Endothelial cell of umbilical vein (primary cell): Measurements from ENCODE around the gene PPM1D. TPM values are rescaled to one million over a fixed set of nuclear protein-coding genes. Genes with fewer than 3 reads are reported as not detected.

Experiments used
- BruUV-seq: library from RNA; stranded (reverse); fragments of 400-500 nt; replicated peaks from 2 replicates; lab custom pipeline; 2021; lab: Mats Ljungman, UMichigan
- CTCF ChIA-PET: fragments of 300-600, 350-600 bp; sonication (Branson Sonifier 250); formaldehyde crosslinking; loops from one replicate; lab custom pipeline; 2021; ENCODE audit warnings: antibody characterized with exemption, inconsistent platforms; lab: Charles Lee
- POLR2A ChIA-PET: fragments of 300-600, 350-600 bp; sonication (Branson Sonifier 250); formaldehyde crosslinking; loops from one replicate; lab custom pipeline; 2021; ENCODE audit warnings: antibody characterized with exemption, inconsistent platforms; lab: Charles Lee
- DNase-seq: peaks from one replicate; pipeline ENCODE4 v3.0.0-alpha.2; 2011; ENCODE audit warnings: low read depth, low spot score
- FAIRE-seq: peaks from 2 replicates; lab custom pipeline; 2011; peaks lifted over from hg19 to GRCh38; lab: Jason Lieb, UNC
- H2AFZ ChIP-seq: 2 replicates; pipeline ENCODE4 v1.6.0; 2012; ENCODE audit warnings: low read depth, low read length, control low read depth, inconsistent platforms
- H3K27ac ChIP-seq: 2 replicates; pipeline ENCODE4 v1.5.1; 2011; ENCODE audit warnings: low read depth, mild to moderate bottlenecking, control low read depth, low read length, moderate library complexity; ENCODE audit not compliant: insufficient read depth
- H3K27me3 ChIP-seq, 2 experiments: 2 replicates each; pipeline versions ENCODE4 v1.6.0 to v1.6.1; 2011; ENCODE audit warnings: low read length in 2 of 2, mixed read lengths in 1 of 2; ENCODE audit not compliant: control insufficient read depth in 2 of 2, insufficient read depth in 2 of 2
- H3K36me3 ChIP-seq, 2 experiments: 2 replicates in 1 of 2; 3 replicates in 1 of 2; pipeline ENCODE4 v1.5.1; 2011; ENCODE audit warnings: low read length in 2 of 2, mild to moderate bottlenecking in 1 of 2, moderate library complexity in 1 of 2; ENCODE audit not compliant: control insufficient read depth in 2 of 2, insufficient read depth in 2 of 2; ENCODE audit errors: extremely low read depth in 1 of 2
- H3K4me1 ChIP-seq: 3 replicates; pipeline ENCODE4 v1.5.1; 2011; ENCODE audit warnings: mild to moderate bottlenecking, low read length; ENCODE audit not compliant: control insufficient read depth, insufficient read depth; ENCODE audit errors: extremely low read depth
- H3K4me2 ChIP-seq: 2 replicates; pipeline ENCODE4 v1.6.1; 2011; ENCODE audit warnings: low read length, control low read depth, mixed read lengths; ENCODE audit not compliant: insufficient read depth
- H3K4me3 ChIP-seq, 3 experiments: fragments of 200-600 bp in 1 of 3; sonication (generic), shearing (Covaris generic) in 1 of 3; replicated peaks in 1 of 3; 2 replicates each; pipeline ENCODE4 v1.5.1; 2011 to 2016; ENCODE audit warnings: control low read depth in 3 of 3, low read length in 3 of 3, mild to moderate bottlenecking in 2 of 3, inconsistent platforms in 1 of 3, low read depth in 1 of 3, moderate library complexity in 1 of 3; ENCODE audit not compliant: insufficient read depth in 1 of 3
- H3K79me2 ChIP-seq: 2 replicates; pipeline ENCODE4 v1.6.0; 2012; ENCODE audit warnings: low read length, inconsistent platforms; ENCODE audit not compliant: control insufficient read depth, insufficient read depth
- H3K9ac ChIP-seq: replicated peaks from 2 replicates; pipeline ENCODE3; 2011; ENCODE audit warnings: low read length, control low read depth; ENCODE audit not compliant: insufficient read depth; ENCODE audit errors: extremely low read depth
- H3K9me1 ChIP-seq: replicated peaks from 3 replicates; pipeline ENCODE4 v1.6.0; 2011; ENCODE audit warnings: mild to moderate bottlenecking, low read length; ENCODE audit not compliant: control insufficient read depth, insufficient read depth; ENCODE audit errors: extremely low read depth
- H3K9me3 ChIP-seq: replicated peaks from 2 replicates; pipeline ENCODE4 v1.5.1; 2012; ENCODE audit warnings: low read length, inconsistent platforms; ENCODE audit not compliant: control insufficient read depth, insufficient read depth
- H4K20me1 ChIP-seq: replicated peaks from 2 replicates; pipeline ENCODE3; 2011; ENCODE audit warnings: mild to moderate bottlenecking, low read length; ENCODE audit not compliant: control insufficient read depth, insufficient read depth; ENCODE audit errors: extremely low read depth
- EZH2 ChIP-seq: IDR thresholded peaks from 2 replicates; pipeline ENCODE4 v1.6.1; 2012; ENCODE audit warnings: borderline replicate concordance, low read depth, mild to moderate bottlenecking, moderate library complexity, low read length, inconsistent platforms; ENCODE audit not compliant: severe bottlenecking
- FOS ChIP-seq: IDR thresholded peaks from 2 replicates; pipeline ENCODE4 v1.6.1; 2011; ENCODE audit warnings: mild to moderate bottlenecking, low read length, moderate library complexity, borderline replicate concordance; ENCODE audit not compliant: insufficient read depth
- GATA2 ChIP-seq: IDR thresholded peaks from 2 replicates; pipeline ENCODE4 v1.7.0; 2011; ENCODE audit warnings: low read depth, mild to moderate bottlenecking, moderate library complexity, mixed read lengths, low read length; ENCODE audit not compliant: insufficient read length, insufficient read depth
- JUN ChIP-seq: IDR thresholded peaks from 2 replicates; pipeline ENCODE4 v1.6.1; 2011; ENCODE audit warnings: borderline replicate concordance, low read depth; ENCODE audit not compliant: insufficient read length, insufficient read depth
- MAX ChIP-seq: IDR thresholded peaks from 2 replicates; pipeline ENCODE4 v1.6.1; 2011; ENCODE audit not compliant: insufficient read depth, insufficient read length
- MYC ChIP-seq: IDR thresholded peaks from one replicate; pipeline ENCODE4 v1.6.1; 2011; ENCODE audit warnings: mild to moderate bottlenecking, low read depth, low read length
- POLR2A ChIP-seq: IDR thresholded peaks from 2 replicates; pipeline ENCODE4 v1.6.1; 2012; ENCODE audit warnings: low read depth, mild to moderate bottlenecking, control low read depth, low read length
- POLR2AphosphoS5 ChIP-seq: IDR thresholded peaks from 2 replicates; pipeline ENCODE4 v1.6.1; 2012; ENCODE audit warnings: low read depth, mild to moderate bottlenecking, control low read depth, low read length, moderate library complexity; ENCODE audit not compliant: insufficient read depth
- dilution Hi-C: fragments of 300-500 bp; cut with MboI; formaldehyde crosslinking; loops from one replicate; pipeline ENCODE4 v1.15.0; 2019; ENCODE audit warnings: low sequenced_read_pairs; ENCODE audit not compliant: extremely low pct_ligation_motif_present
- intact Hi-C: fragments of 100-400 bp; cut with micrococcal nuclease; formaldehyde crosslinking; loops from one replicate; pipeline ENCODE4 v1.10.0; 2022
- polyA plus RNA-seq, 4 experiments: library from polyadenylated mRNA; depleted of rRNA in 3 of 4; stranded (reverse) in 3 of 4; unstranded in 1 of 4; fragments of >200 nt; gene quantifications; 2 replicates each; pipeline versions ENCODE4 v1.2.1 to v1.2.3, GENCODE V29; 2011 to 2012; ENCODE audit warnings: missing spikeins in 1 of 4
- total RNA-seq: library from RNA; stranded (reverse); gene quantifications from 2 replicates; pipeline ENCODE4 v1.2.3, GENCODE V29; 2021
- TF ChIP-seq, protein P1 (sequence below), 2 donors: IDR thresholded peaks; 1 replicate in 1 of 2; 2 replicates in 1 of 2; pipeline ENCODE4 v1.5.1; 2011; ENCODE audit warnings: low read length in 2 of 2, mild to moderate bottlenecking in 2 of 2, moderate library complexity in 2 of 2, control low read depth in 1 of 2, inconsistent platforms in 1 of 2, low read depth in 1 of 2; ENCODE audit not compliant: insufficient read depth in 1 of 2; ENCODE audit errors: extremely low read depth in 1 of 2

PPM1D gene
- total and polyA plus RNA-seq, 2 donors (not counting 3 experiments of a cell fraction or from before 2014, with no cell fraction given) = 7.9 to 19.0 TPM

- POLR2A ChIA-PET = no interaction called here
- FAIRE-seq = no peak
Observed at GRCh38 chr17:60712675-60713074, 112.7 kb downstream of the PPM1D start.

DNA sequence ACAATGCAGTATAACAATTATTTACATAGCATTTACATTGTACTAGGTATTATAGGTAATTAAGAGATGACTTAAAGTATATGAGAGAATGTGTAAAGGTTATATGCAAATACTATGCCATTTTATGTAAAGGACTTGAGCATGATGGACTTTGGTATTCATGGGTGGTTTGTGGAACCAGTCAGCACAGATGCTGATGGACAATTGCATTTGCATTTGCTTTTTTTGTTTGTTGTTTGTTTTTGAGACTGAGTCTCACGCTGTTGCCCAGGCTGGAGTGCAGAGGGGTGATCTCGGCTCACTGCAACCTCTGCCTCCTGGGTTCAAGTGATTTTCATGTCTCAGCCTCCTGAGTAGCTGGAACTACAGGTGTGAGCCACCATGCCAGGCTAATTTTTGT is 113.6 kb downstream of the PPM1D start:
- Histone ChIP-seq H3K4me3 (no peak overlapping the region), H3K4me1 (no peaks in the 10 kb centered on the region), H3K9ac (no peak overlapping the region), H3K27me3 (no peaks in the 10 kb centered on the region), H3K9me1 (no peaks in the 10 kb centered on the region), H3K4me2 (no peak overlapping the region), H2AFZ (no peak overlapping the region), H3K79me2 (no peaks in the 10 kb centered on the region), H3K9me3 (no peaks in the 10 kb centered on the region), H3K36me3 (no peaks in the 10 kb centered on the region), H4K20me1 (no peaks in the 10 kb centered on the region), H3K27ac (no peak overlapping the region)
- intact Hi-C loops (no loop called here), dilution Hi-C loops (no loop called here)
- ChIA-PET POLR2A (no interaction called here), CTCF (no interaction called here)
- FAIRE-seq (no peak), DNase-seq (no peak)
- no peak for TF ChIP-seq FOS
- no peak for TF ChIP-seq POLR2A
- TF ChIP-seq MAX = no peak
- no peak for TF ChIP-seq EZH2
- TF ChIP-seq, protein P1, sequence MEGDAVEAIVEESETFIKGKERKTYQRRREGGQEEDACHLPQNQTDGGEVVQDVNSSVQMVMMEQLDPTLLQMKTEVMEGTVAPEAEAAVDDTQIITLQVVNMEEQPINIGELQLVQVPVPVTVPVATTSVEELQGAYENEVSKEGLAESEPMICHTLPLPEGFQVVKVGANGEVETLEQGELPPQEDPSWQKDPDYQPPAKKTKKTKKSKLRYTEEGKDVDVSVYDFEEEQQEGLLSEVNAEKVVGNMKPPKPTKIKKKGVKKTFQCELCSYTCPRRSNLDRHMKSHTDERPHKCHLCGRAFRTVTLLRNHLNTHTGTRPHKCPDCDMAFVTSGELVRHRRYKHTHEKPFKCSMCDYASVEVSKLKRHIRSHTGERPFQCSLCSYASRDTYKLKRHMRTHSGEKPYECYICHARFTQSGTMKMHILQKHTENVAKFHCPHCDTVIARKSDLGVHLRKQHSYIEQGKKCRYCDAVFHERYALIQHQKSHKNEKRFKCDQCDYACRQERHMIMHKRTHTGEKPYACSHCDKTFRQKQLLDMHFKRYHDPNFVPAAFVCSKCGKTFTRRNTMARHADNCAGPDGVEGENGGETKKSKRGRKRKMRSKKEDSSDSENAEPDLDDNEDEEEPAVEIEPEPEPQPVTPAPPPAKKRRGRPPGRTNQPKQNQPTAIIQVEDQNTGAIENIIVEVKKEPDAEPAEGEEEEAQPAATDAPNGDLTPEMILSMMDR (IDR thresholded peaks at IDR 0.05; ENCODE audit: extremely low read depth in 1 of 2, insufficient read depth in 1 of 2, low read depth in 1 of 2, low read length in 2 of 2) = no peak
- TF ChIP-seq GATA2 = no peak
- TF ChIP-seq JUN = no peak
- TF ChIP-seq MYC = no peak
- no peak for TF ChIP-seq POLR2AphosphoS5
- BruUV-seq = no TSS peak

More at GRCh38 chr17:60712675-60713074, 112.7 kb downstream of the PPM1D start:
- Histone ChIP-seq H2AFZ (no peak overlapping the region), H3K9ac (no peak overlapping the region), H3K9me1 (no peaks in the 10 kb centered on the region), H3K36me3 (no peaks in the 10 kb centered on the region), H3K9me3 (no peaks in the 10 kb centered on the region), H3K79me2 (no peaks in the 10 kb centered on the region), H3K4me3 (no peak overlapping the region), H3K4me2 (no peak overlapping the region), H4K20me1 (no peaks in the 10 kb centered on the region), H3K4me1 (no peaks in the 10 kb centered on the region), H3K27me3 (no peaks in the 10 kb centered on the region), H3K27ac (no peak overlapping the region)
- intact Hi-C loops (no loop called here), dilution Hi-C loops (no loop called here)
- CTCF ChIA-PET = interaction anchor here (1.5 kb wide), 1 partner anchor 8 kb away, joined by 11 read pairs; no protein-coding TSS in a partner anchor
- DNase-seq = no peak
- TF ChIP-seq JUN (no peak), EZH2 (no peak), POLR2AphosphoS5 (no peak), POLR2A (no peak)
- TF ChIP-seq, protein P1 (IDR thresholded peaks at IDR 0.05; ENCODE audit: extremely low read depth in 1 of 2, insufficient read depth in 1 of 2, low read depth in 1 of 2, low read length in 2 of 2) = no peak
- no TSS peak for BruUV-seq
